ENCODE results near the gene FANCM. TPM values are rescaled to one million over a fixed set of nuclear protein-coding genes. Genes with fewer than 3 reads are reported as not detected.

FANCM gene
- total RNA-seq, 4 donors from 2014 or later = 4.4 to 6.8 (median 5.6) TPM

DNA sequence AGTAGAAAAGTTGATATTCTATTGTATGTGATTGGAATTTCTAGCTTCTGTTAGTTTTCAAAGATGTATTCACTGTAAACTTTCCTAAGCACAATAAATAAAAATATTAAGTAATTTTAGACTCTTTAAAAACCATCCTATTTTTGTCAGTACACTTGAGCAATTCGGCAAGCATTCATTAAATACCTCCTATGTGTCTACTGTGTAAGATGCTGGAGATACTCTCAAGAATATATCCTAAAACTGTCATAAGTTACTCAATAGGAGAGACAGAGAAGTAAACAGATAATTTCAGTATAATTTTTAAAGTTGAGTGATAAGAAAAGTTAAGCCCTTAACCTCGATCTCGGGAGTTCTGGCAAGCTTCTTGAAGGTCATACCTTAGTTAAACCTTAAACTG is 46.1 kb downstream of the FANCM start:
- DNase-seq = no peak
- Histone ChIP-seq H3K27me3 (no peaks in the 10 kb centered on the region), H3K36me3 (peaks cover 0 to 3% (median 0%) of the 10 kb centered on the region in 3 donors), H3K9me3 (no peaks in the 10 kb centered on the region), H3K27ac (no peak overlapping the region), H3K4me1 (no peaks in the 10 kb centered on the region), H3K4me3 (no peak overlapping the region)
- 82 to 91% methylated on average over 3 of the region's 3 CpGs for WGBS, 2 donors
- no peak for TF ChIP-seq POLR2A (IDR thresholded peaks at IDR 0.05)
- intact Hi-C loops (cut with DNase I) = no loop called here

DNA sequence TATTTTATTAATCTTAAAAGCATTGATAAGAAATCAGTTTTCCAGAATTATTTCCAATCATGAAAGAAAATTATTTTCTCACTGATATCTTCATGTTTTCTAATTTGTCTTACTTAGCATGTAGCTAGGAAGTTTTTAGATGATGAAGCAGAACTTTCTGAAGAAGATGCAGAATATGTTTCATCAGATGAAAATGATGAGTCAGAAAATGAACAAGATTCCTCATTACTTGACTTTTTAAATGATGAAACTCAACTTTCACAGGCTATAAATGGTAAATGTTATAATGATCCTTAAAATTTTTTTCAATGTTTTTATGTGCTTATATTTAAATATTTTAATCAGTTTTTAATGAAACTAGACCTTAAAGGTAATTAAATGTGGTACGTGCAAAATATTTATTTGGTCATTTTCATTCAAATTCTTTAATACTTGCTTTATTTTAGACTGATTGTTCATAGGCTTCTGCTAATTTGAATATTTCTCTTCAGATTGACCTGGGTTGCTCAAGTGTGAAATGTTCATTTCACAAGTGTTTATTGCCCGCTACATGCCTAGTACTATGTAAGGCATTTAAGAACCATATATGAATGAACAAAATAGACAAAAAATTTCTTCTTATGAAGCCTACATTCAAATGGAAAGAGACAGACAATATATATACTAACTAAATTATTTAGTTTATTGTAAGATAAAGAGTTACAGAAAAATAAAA is 49.5 kb downstream of the FANCM start:
- DNase-seq = no peak
- H3K9me3 ChIP-seq = no peaks in the 10 kb centered on the region
- no peaks in the 10 kb centered on the region for H3K4me1 ChIP-seq
- intact Hi-C loops (cut with DNase I) = no loop called here
- WGBS, 2 donors = 95 to 98% methylated on average over 2 of the region's 2 CpGs
- H3K4me3 ChIP-seq = no peak overlapping the region
- H3K27ac ChIP-seq = no peak overlapping the region
- TF ChIP-seq, protein P1, sequence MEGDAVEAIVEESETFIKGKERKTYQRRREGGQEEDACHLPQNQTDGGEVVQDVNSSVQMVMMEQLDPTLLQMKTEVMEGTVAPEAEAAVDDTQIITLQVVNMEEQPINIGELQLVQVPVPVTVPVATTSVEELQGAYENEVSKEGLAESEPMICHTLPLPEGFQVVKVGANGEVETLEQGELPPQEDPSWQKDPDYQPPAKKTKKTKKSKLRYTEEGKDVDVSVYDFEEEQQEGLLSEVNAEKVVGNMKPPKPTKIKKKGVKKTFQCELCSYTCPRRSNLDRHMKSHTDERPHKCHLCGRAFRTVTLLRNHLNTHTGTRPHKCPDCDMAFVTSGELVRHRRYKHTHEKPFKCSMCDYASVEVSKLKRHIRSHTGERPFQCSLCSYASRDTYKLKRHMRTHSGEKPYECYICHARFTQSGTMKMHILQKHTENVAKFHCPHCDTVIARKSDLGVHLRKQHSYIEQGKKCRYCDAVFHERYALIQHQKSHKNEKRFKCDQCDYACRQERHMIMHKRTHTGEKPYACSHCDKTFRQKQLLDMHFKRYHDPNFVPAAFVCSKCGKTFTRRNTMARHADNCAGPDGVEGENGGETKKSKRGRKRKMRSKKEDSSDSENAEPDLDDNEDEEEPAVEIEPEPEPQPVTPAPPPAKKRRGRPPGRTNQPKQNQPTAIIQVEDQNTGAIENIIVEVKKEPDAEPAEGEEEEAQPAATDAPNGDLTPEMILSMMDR (IDR thresholded peaks at IDR 0.05) = no peak
- no peak for TF ChIP-seq POLR2A (IDR thresholded peaks at IDR 0.05)
- no peaks in the 10 kb centered on the region for H3K27me3 ChIP-seq
- peaks cover 0 to 26% (median 0%) of the 10 kb centered on the region in 3 donors for H3K36me3 ChIP-seq

DNA sequence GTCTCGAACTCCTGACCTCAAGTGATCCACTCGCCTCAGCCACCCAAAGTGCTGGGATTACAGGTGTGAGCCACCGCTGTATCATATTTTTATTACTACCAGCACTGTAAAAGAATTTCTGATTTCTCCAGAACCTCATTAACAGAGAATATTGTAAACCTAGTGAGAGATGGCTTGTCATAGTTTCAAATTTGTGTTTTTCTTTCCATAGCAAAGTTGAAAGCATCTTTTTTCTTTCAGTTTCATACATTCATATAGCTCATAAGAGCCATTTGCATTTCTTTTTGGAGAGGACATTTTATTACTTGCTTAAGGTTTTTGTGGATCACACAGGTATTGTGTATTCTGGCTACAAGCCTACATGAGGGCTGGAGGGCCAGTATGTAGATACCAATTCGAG is 59.2 kb downstream of the FANCM start:
- intact Hi-C loops (cut with DNase I) = no loop called here
- Histone ChIP-seq H3K9me3 (no peaks in the 10 kb centered on the region), H3K27me3 (no peaks in the 10 kb centered on the region), H3K36me3 (no peaks in the 10 kb centered on the region), H3K4me1 (peaks cover 0 to 12% (median 0%) of the 10 kb centered on the region in 3 donors), H3K27ac (no peak overlapping the region), H3K4me3 (no peak overlapping the region)
- TF ChIP-seq POLR2A (IDR thresholded peaks at IDR 0.05) = no peak
- TF ChIP-seq, protein P1 (IDR thresholded peaks at IDR 0.05) = no peak
- DNase-seq = no peak
- WGBS, 2 donors = 86 to 87% methylated on average over 4 of the region's 4 CpGs

DNA sequence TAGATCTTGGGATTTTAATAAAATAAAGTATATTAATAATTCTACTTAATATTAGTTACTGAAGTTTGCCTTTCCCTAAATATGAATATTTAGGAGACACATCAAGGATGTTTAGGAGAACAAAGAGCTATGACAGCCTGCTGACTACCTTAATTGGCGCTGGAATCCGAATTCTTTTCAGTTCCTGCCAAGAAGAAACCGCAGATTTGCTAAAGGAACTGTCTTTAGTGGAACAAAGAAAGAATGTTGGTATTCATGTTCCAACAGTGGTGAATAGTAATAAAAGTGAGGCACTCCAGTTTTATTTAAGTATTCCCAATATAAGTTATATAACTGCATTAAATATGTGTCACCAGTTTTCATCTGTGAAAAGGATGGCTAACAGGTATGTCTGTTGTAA is 62.8 kb downstream of the FANCM start:
- H3K9me3 ChIP-seq = no peaks in the 10 kb centered on the region
- 26 to 29% methylated on average over 3 of the region's 3 CpGs for WGBS, 2 donors
- H3K27ac ChIP-seq = no peak overlapping the region
- no peaks in the 10 kb centered on the region for H3K27me3 ChIP-seq
- H3K4me3 ChIP-seq = no peak overlapping the region
- intact Hi-C loops (cut with DNase I) = no loop called here
- H3K4me1 ChIP-seq = peaks cover 0 to 12% (median 0%) of the 10 kb centered on the region in 3 donors
- peaks cover 0 to 31% (median 0%) of the 10 kb centered on the region in 3 donors for H3K36me3 ChIP-seq
- no peak for TF ChIP-seq POLR2A (IDR thresholded peaks at IDR 0.05)
- TF ChIP-seq, protein P1 (IDR thresholded peaks at IDR 0.05) = no peak
- DNase-seq = no peak

DNA sequence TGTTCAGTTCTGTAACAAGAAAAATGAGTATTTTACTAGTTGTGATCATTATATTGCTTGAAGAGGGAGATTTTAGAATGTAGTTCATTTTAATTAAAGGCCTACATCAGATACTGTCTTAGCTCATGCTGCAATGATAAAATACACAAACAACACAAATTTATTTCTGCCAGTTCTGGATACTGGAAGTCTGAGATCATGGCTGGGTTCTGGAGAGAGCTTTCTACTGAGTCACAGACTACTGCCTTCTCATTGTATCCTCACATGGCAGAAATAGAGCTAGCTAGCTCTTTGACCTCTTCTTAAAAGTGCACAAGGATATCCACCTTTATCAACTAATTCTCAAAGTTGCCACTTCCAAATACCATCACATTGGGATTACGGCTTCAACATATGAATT is 63.5 kb downstream of the FANCM start:
- intact Hi-C loops (cut with DNase I) = no loop called here
- no peaks in the 10 kb centered on the region for H3K27me3 ChIP-seq
- no peak overlapping the region for H3K4me3 ChIP-seq
- no peak overlapping the region for H3K27ac ChIP-seq
- no peak for DNase-seq
- peaks cover 0 to 12% (median 0%) of the 10 kb centered on the region in 3 donors for H3K4me1 ChIP-seq
- TF ChIP-seq, protein P1 (IDR thresholded peaks at IDR 0.05) = no peak
- no peak for TF ChIP-seq POLR2A (IDR thresholded peaks at IDR 0.05)
- no peaks in the 10 kb centered on the region for H3K9me3 ChIP-seq
- 88 to 100% methylated on average over 1 of the region's 1 CpG for WGBS, 2 donors
- peaks cover 0 to 36% (median 0%) of the 10 kb centered on the region in 3 donors for H3K36me3 ChIP-seq

Measured in esophagus squamous epithelium (tissue), 5 donors.